ENCODE data around the gene ANTXR1. TPM values are rescaled to one million over a fixed set of nuclear protein-coding genes. Genes with fewer than 3 reads are reported as not detected.

ANTXR1 gene
- total and polyA plus RNA-seq, 2 donors (not counting 3 experiments of a cell fraction or from before 2014, with no cell fraction given) = 4.2 to 17.3 TPM

- intact Hi-C loops (cut with micrococcal nuclease) (no loop called here), dilution Hi-C loops (cut with MboI; ENCODE audit: extremely low pct_ligation_motif_present, low sequenced_read_pairs) (no loop called here)
- Histone ChIP-seq H2AFZ (ENCODE audit: low read depth, low read length) (no peak overlapping the region), H3K4me2 (ENCODE audit: insufficient read depth, low read length) (no peak overlapping the region), H3K9ac (replicated peaks; ENCODE audit: extremely low read depth, insufficient read depth, low read length) (no peak overlapping the region), H3K27me3 (ENCODE audit: control insufficient read depth in 2 of 2, insufficient read depth in 2 of 2, low read length in 2 of 2) (no peaks in the 10 kb centered on the region), H3K79me2 (ENCODE audit: control insufficient read depth, insufficient read depth, low read length) (no peaks in the 10 kb centered on the region), H3K27ac (ENCODE audit: insufficient read depth, low read depth, low read length) (no peak overlapping the region), H3K36me3 (ENCODE audit: control insufficient read depth in 2 of 2, extremely low read depth in 1 of 2, insufficient read depth in 2 of 2, low read length in 2 of 2) (no peaks in the 10 kb centered on the region), H3K9me3 (replicated peaks; ENCODE audit: control insufficient read depth, insufficient read depth, low read length) (no peaks in the 10 kb centered on the region), H3K4me3 (replicated peaks in 1 of 3; ENCODE audit: insufficient read depth in 1 of 3, low read depth in 1 of 3, low read length in 3 of 3) (no peak overlapping the region), H3K9me1 (replicated peaks; ENCODE audit: control insufficient read depth, extremely low read depth, insufficient read depth, low read length) (no peaks in the 10 kb centered on the region), H3K4me1 (ENCODE audit: control insufficient read depth, extremely low read depth, insufficient read depth, low read length) (peaks cover 14% of the 10 kb centered on the region), H4K20me1 (replicated peaks; ENCODE audit: control insufficient read depth, extremely low read depth, insufficient read depth, low read length) (no peaks in the 10 kb centered on the region)
- CTCF ChIA-PET = interaction anchor here (0.9 to 1.2 kb wide), 2 partner anchors 20 to 188 kb away, joined by 3 read pairs; no protein-coding TSS in a partner anchor
- POLR2A ChIA-PET = no interaction called here
- TF ChIP-seq POLR2AphosphoS5 (IDR thresholded peaks at IDR 0.05; ENCODE audit: insufficient read depth, low read depth, low read length) (no peak), JUN (IDR thresholded peaks at IDR 0.05; ENCODE audit: borderline replicate concordance, insufficient read depth, insufficient read length, low read depth) (no peak), EZH2 (IDR thresholded peaks at IDR 0.05; ENCODE audit: borderline replicate concordance, low read depth, low read length, severe bottlenecking) (no peak), POLR2A (IDR thresholded peaks at IDR 0.05; ENCODE audit: low read depth, low read length) (no peak), GATA2 (IDR thresholded peaks at IDR 0.05; ENCODE audit: insufficient read depth, insufficient read length, low read depth, low read length) (no peak)
- no TSS peak for BruUV-seq (replicated peaks)
- no peak for DNase-seq (ENCODE audit: low read depth, low spot score)
- no peak for FAIRE-seq
These were observed 106.3 kb downstream of the ANTXR1 start for GRCh38 chr2:69119104-69119894.

GRCh38 chr2:69122271-69122670, 109.3 kb downstream of the ANTXR1 start:
- H3K4me2 ChIP-seq (ENCODE audit: insufficient read depth, low read length) = peak overlapping the region; percentile 40
- peaks cover 26% of the 10 kb centered on the region for H3K4me1 ChIP-seq (ENCODE audit: control insufficient read depth, extremely low read depth, insufficient read depth, low read length)
- H3K27me3 ChIP-seq (ENCODE audit: control insufficient read depth in 2 of 2, insufficient read depth in 2 of 2, low read length in 2 of 2) = no peaks in the 10 kb centered on the region
- no TSS peak for BruUV-seq (replicated peaks)
- H4K20me1 ChIP-seq (replicated peaks; ENCODE audit: control insufficient read depth, extremely low read depth, insufficient read depth, low read length) = no peaks in the 10 kb centered on the region
- ChIA-PET CTCF (interaction anchor here (0.6 to 1.3 kb wide), 14 partner anchors 12 to 200 kb away, joined by 3 to 7 read pairs (median 4); partner anchors contain the start of gene ANTXR1), POLR2A (interaction anchor here (1.0 to 1.2 kb wide), 2 partner anchors 40 to 50 kb away, joined by 3 read pairs; no protein-coding TSS in a partner anchor)
- H3K27ac ChIP-seq (ENCODE audit: insufficient read depth, low read depth, low read length) = peak overlapping the region; percentile 55
- peak; percentile 90 for FAIRE-seq
- intact Hi-C loops (cut with micrococcal nuclease) (loop anchor here (1.0 to 5.0 kb wide), 4 partner anchors 40 to 185 kb away; no protein-coding TSS in a partner anchor), dilution Hi-C loops (cut with MboI; ENCODE audit: extremely low pct_ligation_motif_present, low sequenced_read_pairs) (no loop called here)
- no peaks in the 10 kb centered on the region for H3K36me3 ChIP-seq (ENCODE audit: control insufficient read depth in 2 of 2, extremely low read depth in 1 of 2, insufficient read depth in 2 of 2, low read length in 2 of 2)
- H2AFZ ChIP-seq (ENCODE audit: low read depth, low read length) = no peak overlapping the region
- no peaks in the 10 kb centered on the region for H3K9me3 ChIP-seq (replicated peaks; ENCODE audit: control insufficient read depth, insufficient read depth, low read length)
- no peak overlapping the region for H3K9ac ChIP-seq (replicated peaks; ENCODE audit: extremely low read depth, insufficient read depth, low read length)
- DNase-seq (ENCODE audit: low read depth, low spot score) = peak; percentile 84
- no peaks in the 10 kb centered on the region for H3K9me1 ChIP-seq (replicated peaks; ENCODE audit: control insufficient read depth, extremely low read depth, insufficient read depth, low read length)
- H3K79me2 ChIP-seq (ENCODE audit: control insufficient read depth, insufficient read depth, low read length) = no peaks in the 10 kb centered on the region
- H3K4me3 ChIP-seq (replicated peaks in 1 of 3; ENCODE audit: insufficient read depth in 1 of 3, low read depth in 1 of 3, low read length in 3 of 3) = no peak overlapping the region
- TF ChIP-seq MAX (IDR thresholded peaks at IDR 0.05; ENCODE audit: insufficient read depth, insufficient read length) (no peak), MYC (IDR thresholded peaks at IDR 0.05; ENCODE audit: low read depth, low read length) (no peak), FOS (IDR thresholded peaks at IDR 0.05; ENCODE audit: borderline replicate concordance, insufficient read depth, low read length) (peak; percentile 89), GATA2 (IDR thresholded peaks at IDR 0.05; ENCODE audit: insufficient read depth, insufficient read length, low read depth, low read length) (no peak), JUN (IDR thresholded peaks at IDR 0.05; ENCODE audit: borderline replicate concordance, insufficient read depth, insufficient read length, low read depth) (peak; percentile 82), POLR2AphosphoS5 (IDR thresholded peaks at IDR 0.05; ENCODE audit: insufficient read depth, low read depth, low read length) (peak; percentile 69)
